HG02571 (cell line): Measurements from ENCODE around the gene PTGIS.

ENCODE experiments used
- ATAC-seq: cut with Tn5 transposase; IDR thresholded peaks from one replicate; pipeline ENCODE4 v1.9.1; 2021; ENCODE audit warnings: mild to moderate bottlenecking, moderate library complexity; ENCODE audit not compliant: unreplicated experiment

Gene PTGIS

GRCh38 chr20:49595811-49596561 lies 28.0 kb upstream of the PTGIS start:
- ATAC-seq = no peak

GRCh38 chr20:49595346-49595745 lies 27.4 kb upstream of the PTGIS start:
- no peak for ATAC-seq

- no peak for ATAC-seq
Measured at GRCh38 chr20:49594931-49595315, 27.0 kb upstream of the PTGIS start.

- no peak for ATAC-seq
Measured at GRCh38 chr20:49594143-49594930, 26.4 kb upstream of the PTGIS start.

- ATAC-seq = no peak
Measured at GRCh38 chr20:49593466-49594142, 25.7 kb upstream of the PTGIS start.

- ATAC-seq = no peak
Measured at GRCh38 chr20:49592120-49592519, 24.2 kb upstream of the PTGIS start.

GRCh38 chr20:49591217-49591865 lies 23.4 kb upstream of the PTGIS start:
- no peak for ATAC-seq

GRCh38 chr20:49590163-49591017 lies 22.5 kb upstream of the PTGIS start:
- ATAC-seq = no peak

GRCh38 chr20:49589747-49590146 lies 21.8 kb upstream of the PTGIS start:
- no peak for ATAC-seq

- ATAC-seq = no peak
Measured at GRCh38 chr20:49587111-49587570, 19.2 kb upstream of the PTGIS start.

- ATAC-seq = no peak
Measured at GRCh38 chr20:49585585-49586245, 17.8 kb upstream of the PTGIS start.

GRCh38 chr20:49584418-49585382 lies 16.8 kb upstream of the PTGIS start:
- no peak for ATAC-seq

- ATAC-seq = no peak
Measured at GRCh38 chr20:49583669-49584417, 15.9 kb upstream of the PTGIS start.

- no peak for ATAC-seq
Measured at GRCh38 chr20:49583343-49583668, 15.4 kb upstream of the PTGIS start.

GRCh38 chr20:49582413-49583334 lies 14.7 kb upstream of the PTGIS start:
- no peak for ATAC-seq

GRCh38 chr20:49581482-49581881 lies 13.5 kb upstream of the PTGIS start:
- no peak for ATAC-seq

- ATAC-seq = no peak
Measured at GRCh38 chr20:49580813-49581174, 12.9 kb upstream of the PTGIS start.
